ENCODE results near the gene ERCC2. TPM values are rescaled to one million over a fixed set of nuclear protein-coding genes. Genes with fewer than 3 reads are reported as not detected.
"Not testable (repeated sequence)": the region's sequence is repeated elsewhere in the genome, so short reads cannot be mapped to it uniquely, and the experiment has no call there.

Gene ERCC2
- total RNA-seq, 1 donor from 2014 or later, result 3.9 TPM

DNA sequence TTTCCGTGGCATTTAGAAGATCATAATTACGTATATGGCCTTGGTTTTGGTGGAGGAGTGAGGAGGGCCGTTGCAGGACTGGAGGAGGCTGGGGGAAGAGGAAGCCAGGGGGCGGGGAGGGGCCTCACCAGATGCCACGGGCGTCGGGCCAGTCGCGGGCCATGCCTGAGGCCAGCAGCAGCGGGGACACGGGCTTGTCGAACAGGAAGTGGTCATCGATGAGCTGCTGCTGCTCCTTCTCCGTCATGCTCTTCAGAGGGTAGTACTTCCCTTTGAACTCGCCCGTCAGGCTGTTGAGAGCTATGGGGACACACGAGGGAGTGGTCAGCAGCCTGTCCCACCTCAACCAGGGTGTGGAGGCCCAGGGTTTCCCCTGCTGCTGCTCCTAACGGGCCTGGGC is 58.8 kb downstream of the ERCC2 start:
- Histone ChIP-seq H3K4me3 (ENCODE audit: low read depth, low read length) (no peak overlapping the region), H3K36me3 (ENCODE audit: control insufficient read depth, insufficient read depth, low read length) (no peaks in the 10 kb centered on the region), H3K27me3 (ENCODE audit: control insufficient read depth, insufficient read depth, low read length) (peaks cover 1% of the 10 kb centered on the region)
- DNase-seq (ENCODE audit: low read depth) (no peak), FAIRE-seq (no peak)
- TF ChIP-seq, protein P1, sequence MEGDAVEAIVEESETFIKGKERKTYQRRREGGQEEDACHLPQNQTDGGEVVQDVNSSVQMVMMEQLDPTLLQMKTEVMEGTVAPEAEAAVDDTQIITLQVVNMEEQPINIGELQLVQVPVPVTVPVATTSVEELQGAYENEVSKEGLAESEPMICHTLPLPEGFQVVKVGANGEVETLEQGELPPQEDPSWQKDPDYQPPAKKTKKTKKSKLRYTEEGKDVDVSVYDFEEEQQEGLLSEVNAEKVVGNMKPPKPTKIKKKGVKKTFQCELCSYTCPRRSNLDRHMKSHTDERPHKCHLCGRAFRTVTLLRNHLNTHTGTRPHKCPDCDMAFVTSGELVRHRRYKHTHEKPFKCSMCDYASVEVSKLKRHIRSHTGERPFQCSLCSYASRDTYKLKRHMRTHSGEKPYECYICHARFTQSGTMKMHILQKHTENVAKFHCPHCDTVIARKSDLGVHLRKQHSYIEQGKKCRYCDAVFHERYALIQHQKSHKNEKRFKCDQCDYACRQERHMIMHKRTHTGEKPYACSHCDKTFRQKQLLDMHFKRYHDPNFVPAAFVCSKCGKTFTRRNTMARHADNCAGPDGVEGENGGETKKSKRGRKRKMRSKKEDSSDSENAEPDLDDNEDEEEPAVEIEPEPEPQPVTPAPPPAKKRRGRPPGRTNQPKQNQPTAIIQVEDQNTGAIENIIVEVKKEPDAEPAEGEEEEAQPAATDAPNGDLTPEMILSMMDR (IDR thresholded peaks at IDR 0.05; ENCODE audit: insufficient read depth, low read length, severe bottlenecking), result no peak

DNA sequence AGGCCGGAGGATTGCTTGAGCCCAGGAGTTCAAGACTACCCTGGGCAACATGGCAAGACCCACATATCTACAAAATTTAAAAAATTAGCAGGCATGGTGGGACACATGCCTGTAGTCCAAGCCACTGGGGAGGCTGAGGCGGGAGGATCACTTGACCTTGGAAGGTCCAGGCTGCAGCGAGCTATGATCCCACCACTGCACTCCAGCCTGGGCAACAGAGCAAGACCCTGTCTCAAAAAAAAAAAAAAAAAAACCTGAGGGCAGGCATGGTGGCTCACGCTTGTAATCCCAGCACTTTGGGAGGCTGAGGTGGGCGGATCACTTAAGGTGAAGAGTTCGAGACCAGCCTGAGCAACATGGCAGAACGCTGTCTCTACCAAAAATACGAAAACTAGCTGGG is 61.1 kb downstream of the ERCC2 start:
- not testable (repeated sequence) for H3K36me3 ChIP-seq (ENCODE audit: control insufficient read depth, insufficient read depth, low read length); H3K27me3 ChIP-seq (ENCODE audit: control insufficient read depth, insufficient read depth, low read length); H3K4me3 ChIP-seq (ENCODE audit: low read depth, low read length); FAIRE-seq; DNase-seq (ENCODE audit: low read depth)

DNA sequence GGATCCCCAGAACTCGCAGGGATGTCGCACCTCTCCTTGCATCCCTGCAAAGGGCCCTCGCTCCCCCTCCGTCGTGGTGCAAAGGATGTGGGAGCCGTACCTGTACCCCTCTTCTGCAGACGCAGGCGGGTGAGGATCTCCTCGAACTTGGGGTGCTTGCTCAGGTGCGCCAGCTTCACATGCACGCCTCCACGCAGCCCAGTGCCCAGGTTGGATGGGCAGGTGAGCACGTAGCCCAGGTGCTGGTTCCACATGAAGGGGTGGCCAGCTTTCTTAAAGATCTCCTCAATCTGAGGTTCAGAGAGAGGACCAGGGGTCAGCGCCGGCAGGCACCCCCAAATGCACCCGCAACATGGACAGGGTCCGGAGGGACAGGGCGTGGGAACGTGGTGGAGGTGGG is 63.0 kb downstream of the ERCC2 start:
- TF ChIP-seq, protein P1 (IDR thresholded peaks at IDR 0.05; ENCODE audit: insufficient read depth, low read length, severe bottlenecking), result no peak
- no peaks in the 10 kb centered on the region for H3K36me3 ChIP-seq (ENCODE audit: control insufficient read depth, insufficient read depth, low read length)
- DNase-seq (ENCODE audit: low read depth) (no peak), FAIRE-seq (no peak)
- no peak overlapping the region for H3K4me3 ChIP-seq (ENCODE audit: low read depth, low read length)
- H3K27me3 ChIP-seq (ENCODE audit: control insufficient read depth, insufficient read depth, low read length), result no peaks in the 10 kb centered on the region

DNA sequence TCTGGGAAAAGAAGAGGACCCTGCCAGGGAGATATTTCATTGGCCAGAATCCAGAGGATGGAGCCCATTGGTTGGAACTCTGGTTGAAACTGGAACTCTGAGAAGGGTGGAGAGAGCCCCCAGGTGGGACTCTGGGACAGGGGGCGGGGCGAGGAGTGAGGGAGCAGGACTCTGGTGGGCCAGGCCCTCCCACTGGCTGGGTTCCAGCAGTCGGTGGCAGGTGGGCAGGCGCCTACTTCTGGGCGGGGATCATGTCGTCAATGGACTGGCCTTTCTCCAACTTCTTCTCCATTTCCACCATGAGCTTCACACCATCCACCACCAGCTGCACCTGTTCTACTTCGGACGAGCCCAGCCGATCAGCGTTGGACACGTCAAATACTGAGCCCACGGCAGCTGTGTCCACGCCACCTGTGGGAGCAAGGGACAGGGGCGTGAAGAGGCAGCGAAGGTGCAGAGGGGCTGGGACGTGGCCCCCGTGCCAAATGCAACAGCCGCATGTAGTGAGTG is 63.8 kb downstream of the ERCC2 start:
- no peaks in the 10 kb centered on the region for H3K27me3 ChIP-seq (ENCODE audit: control insufficient read depth, insufficient read depth, low read length)
- FAIRE-seq, result no peak
- TF ChIP-seq, protein P1 (IDR thresholded peaks at IDR 0.05; ENCODE audit: insufficient read depth, low read length, severe bottlenecking), result no peak
- no peak overlapping the region for H3K4me3 ChIP-seq (ENCODE audit: low read depth, low read length)
- peaks cover 1% of the 10 kb centered on the region for H3K36me3 ChIP-seq (ENCODE audit: control insufficient read depth, insufficient read depth, low read length)
- DNase-seq (ENCODE audit: low read depth), result no peak

DNA sequence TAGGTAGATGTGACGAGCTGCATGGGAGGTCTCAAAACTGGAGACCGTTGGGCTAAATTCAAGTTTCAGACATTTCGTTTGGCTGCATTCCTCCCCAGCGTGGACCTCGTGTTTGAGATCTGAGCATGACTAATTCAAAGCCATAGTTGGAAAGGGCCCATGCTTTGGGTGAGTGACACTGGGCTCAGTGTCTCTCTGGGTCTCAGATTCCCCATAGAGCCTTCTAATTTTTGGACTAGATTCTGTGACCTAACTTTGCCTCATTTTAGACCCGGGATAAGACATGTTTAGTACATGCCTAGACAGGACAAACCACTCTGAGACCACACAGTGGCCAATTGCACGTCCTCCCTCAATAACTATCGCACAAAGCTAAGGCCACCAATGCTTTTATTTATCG is 64.3 kb downstream of the ERCC2 start:
- TF ChIP-seq, protein P1 (IDR thresholded peaks at IDR 0.05; ENCODE audit: insufficient read depth, low read length, severe bottlenecking), result no peak
- FAIRE-seq (peak; percentile 77), DNase-seq (ENCODE audit: low read depth) (peak; percentile 78)
- Histone ChIP-seq H3K4me3 (ENCODE audit: low read depth, low read length) (no peak overlapping the region), H3K36me3 (ENCODE audit: control insufficient read depth, insufficient read depth, low read length) (peaks cover 1% of the 10 kb centered on the region), H3K27me3 (ENCODE audit: control insufficient read depth, insufficient read depth, low read length) (no peaks in the 10 kb centered on the region)

DNA sequence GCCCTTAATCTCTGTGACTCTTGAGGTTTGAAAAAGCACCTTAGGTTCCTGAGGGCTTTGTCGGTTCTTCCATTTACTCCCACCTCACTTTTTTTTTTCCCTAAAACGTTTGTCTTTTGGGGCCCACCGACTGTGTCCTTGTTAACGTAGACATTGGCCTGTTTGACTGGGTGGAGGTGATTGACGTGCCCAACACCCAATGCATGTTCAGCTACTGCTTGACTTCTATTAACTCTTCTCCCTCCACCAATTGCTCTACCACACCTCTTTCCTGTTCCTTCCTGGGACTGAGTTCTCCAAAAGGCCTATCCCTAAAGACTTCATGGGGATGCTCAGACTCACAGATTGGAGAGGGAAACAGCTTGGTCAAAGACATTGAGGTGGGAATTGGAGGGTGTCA is 65.0 kb downstream of the ERCC2 start:
- peaks cover 4% of the 10 kb centered on the region for H3K36me3 ChIP-seq (ENCODE audit: control insufficient read depth, insufficient read depth, low read length)
- FAIRE-seq, result peak; percentile 60
- no peak overlapping the region for H3K4me3 ChIP-seq (ENCODE audit: low read depth, low read length)
- no peaks in the 10 kb centered on the region for H3K27me3 ChIP-seq (ENCODE audit: control insufficient read depth, insufficient read depth, low read length)
- DNase-seq (ENCODE audit: low read depth), result peak; percentile 18
- TF ChIP-seq, protein P1 (IDR thresholded peaks at IDR 0.05; ENCODE audit: insufficient read depth, low read length, severe bottlenecking), result no peak
